ENCODE data around the gene NCK1.
A peak's percentile ranks its signal among the peaks of the same experiment; 100 is the strongest.

Gene NCK1

GRCh38 chr3:136882571-136882970, 20.6 kb downstream of the NCK1 start:
- TF ChIP-seq EZH2phosphoT487 (conservative IDR thresholded peaks at IDR 0.05; ENCODE audit: low read length) (no peak), CTCF (IDR thresholded peaks at IDR 0.05; ENCODE audit: insufficient read depth, low read length, poor library complexity, severe bottlenecking) (no peak)
- Histone ChIP-seq H3K9ac (ENCODE audit: low read length) (no peak overlapping the region), H4K20me1 (ENCODE audit: low read depth, low read length) (peaks cover 9% of the 10 kb centered on the region; the same call in 1 of the 2 replicates), H3K27me3 (ENCODE audit: low read length) (no peaks in the 10 kb centered on the region), H3K9me2 (replicated peaks; ENCODE audit: insufficient read depth, low read length) (no peaks in the 10 kb centered on the region), H3K4me3 (ENCODE audit: insufficient read depth, low read length, poor library complexity, severe bottlenecking) (no peak overlapping the region), H3K36me3 (ENCODE audit: low read length) (no peaks in the 10 kb centered on the region), H3F3A (ENCODE audit: insufficient read depth) (peaks cover 49% of the 10 kb centered on the region), H2AFZ (ENCODE audit: low read depth, low read length, severe bottlenecking) (no peak overlapping the region), H3K4me2 (ENCODE audit: low read depth, low read length, poor library complexity, severe bottlenecking) (peak overlapping the region; percentile 89), H3K27ac (ENCODE audit: low read depth, low read length) (peak overlapping the region; percentile 90; the same call in 1 of the 2 replicates), H3K79me2 (ENCODE audit: insufficient read depth, low read length) (peaks cover 99% of the 10 kb centered on the region), H3K9me3 (ENCODE audit: insufficient read depth, low read length) (no peaks in the 10 kb centered on the region)

- Histone ChIP-seq H3K79me2 (ENCODE audit: insufficient read depth, low read length) (peaks cover 99% of the 10 kb centered on the region), H3K9me2 (replicated peaks; ENCODE audit: insufficient read depth, low read length) (no peaks in the 10 kb centered on the region), H3K4me2 (ENCODE audit: low read depth, low read length, poor library complexity, severe bottlenecking) (peak overlapping the region; percentile 89), H3K27ac (ENCODE audit: low read depth, low read length) (peak overlapping the region; percentile 90), H3K36me3 (ENCODE audit: low read length) (no peaks in the 10 kb centered on the region), H3K4me3 (ENCODE audit: insufficient read depth, low read length, poor library complexity, severe bottlenecking) (peak overlapping the region; percentile 3), H4K20me1 (ENCODE audit: low read depth, low read length) (peaks cover 9% of the 10 kb centered on the region; the same call in 1 of the 2 replicates), H2AFZ (ENCODE audit: low read depth, low read length, severe bottlenecking) (no peak overlapping the region), H3K9ac (ENCODE audit: low read length) (peak overlapping the region; percentile 10), H3K9me3 (ENCODE audit: insufficient read depth, low read length) (no peaks in the 10 kb centered on the region), H3K27me3 (ENCODE audit: low read length) (no peaks in the 10 kb centered on the region), H3F3A (ENCODE audit: insufficient read depth) (peaks cover 46% of the 10 kb centered on the region)
- no peak for TF ChIP-seq CTCF (IDR thresholded peaks at IDR 0.05; ENCODE audit: insufficient read depth, low read length, poor library complexity, severe bottlenecking)
- TF ChIP-seq EZH2phosphoT487 (conservative IDR thresholded peaks at IDR 0.05; ENCODE audit: low read length), result no peak
Measured at GRCh38 chr3:136883967-136884720, 22.1 kb downstream of the NCK1 start.

- H3K27ac ChIP-seq (ENCODE audit: low read depth, low read length), result peak overlapping the region; percentile 90
- TF ChIP-seq CTCF (IDR thresholded peaks at IDR 0.05; ENCODE audit: insufficient read depth, low read length, poor library complexity, severe bottlenecking) (no peak), EZH2phosphoT487 (conservative IDR thresholded peaks at IDR 0.05; ENCODE audit: low read length) (no peak)
- no peaks in the 10 kb centered on the region for H3K27me3 ChIP-seq (ENCODE audit: low read length)
- H3F3A ChIP-seq (ENCODE audit: insufficient read depth), result peaks cover 43% of the 10 kb centered on the region
- H3K4me3 ChIP-seq (ENCODE audit: insufficient read depth, low read length, poor library complexity, severe bottlenecking), result peak overlapping the region; percentile 25
- H3K9me3 ChIP-seq (ENCODE audit: insufficient read depth, low read length), result no peaks in the 10 kb centered on the region
- H3K4me2 ChIP-seq (ENCODE audit: low read depth, low read length, poor library complexity, severe bottlenecking), result peak overlapping the region; percentile 89
- H3K9me2 ChIP-seq (replicated peaks; ENCODE audit: insufficient read depth, low read length), result no peaks in the 10 kb centered on the region
- no peaks in the 10 kb centered on the region for H3K36me3 ChIP-seq (ENCODE audit: low read length)
- H3K79me2 ChIP-seq (ENCODE audit: insufficient read depth, low read length), result peaks cover 100% of the 10 kb centered on the region
- H3K9ac ChIP-seq (ENCODE audit: low read length), result peak overlapping the region; percentile 49
- H4K20me1 ChIP-seq (ENCODE audit: low read depth, low read length), result peaks cover 9% of the 10 kb centered on the region; the same call in 1 of the 2 replicates
- H2AFZ ChIP-seq (ENCODE audit: low read depth, low read length, severe bottlenecking), result no peak overlapping the region
Measured at GRCh38 chr3:136885357-136886213, 23.6 kb downstream of the NCK1 start.
